DND-41 (cell line): ENCODE measurements around the gene ASTE1.

Experiments used
- EZH2 ChIP-seq: IDR thresholded peaks from 3 replicates; pipeline ENCODE4 v1.6.1; 2012; ENCODE audit warnings: borderline replicate concordance, low read depth, mild to moderate bottlenecking, moderate library complexity, low read length, inconsistent platforms; ENCODE audit not compliant: severe bottlenecking
- TF ChIP-seq, protein P1 (sequence below): IDR thresholded peaks from 2 replicates; pipeline ENCODE4 v1.5.1; 2012; ENCODE audit warnings: borderline replicate concordance, low read length, moderate library complexity, mild to moderate bottlenecking; ENCODE audit not compliant: poor library complexity, severe bottlenecking; ENCODE audit errors: extremely low read depth

DNA sequence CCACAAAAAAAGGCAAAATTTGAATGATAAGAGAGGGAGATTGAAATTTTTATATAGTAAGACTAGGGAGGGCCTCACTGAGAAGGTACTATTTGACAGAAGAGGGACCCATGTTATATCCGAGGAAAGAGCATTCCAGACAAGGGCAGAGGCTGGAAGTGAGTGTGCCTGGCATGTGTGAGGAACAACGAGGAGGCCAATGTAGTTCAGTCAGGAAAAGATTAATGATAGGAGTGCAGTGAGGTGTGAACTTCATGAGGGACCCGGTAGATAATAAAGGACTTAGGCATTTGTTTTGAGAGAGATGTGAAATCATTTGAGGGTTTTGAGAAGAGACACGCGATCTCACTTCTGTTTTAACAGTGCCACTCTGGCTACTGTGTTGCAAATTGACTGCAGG lies 36.3 kb downstream of the ASTE1 start:
- TF ChIP-seq, protein P1, sequence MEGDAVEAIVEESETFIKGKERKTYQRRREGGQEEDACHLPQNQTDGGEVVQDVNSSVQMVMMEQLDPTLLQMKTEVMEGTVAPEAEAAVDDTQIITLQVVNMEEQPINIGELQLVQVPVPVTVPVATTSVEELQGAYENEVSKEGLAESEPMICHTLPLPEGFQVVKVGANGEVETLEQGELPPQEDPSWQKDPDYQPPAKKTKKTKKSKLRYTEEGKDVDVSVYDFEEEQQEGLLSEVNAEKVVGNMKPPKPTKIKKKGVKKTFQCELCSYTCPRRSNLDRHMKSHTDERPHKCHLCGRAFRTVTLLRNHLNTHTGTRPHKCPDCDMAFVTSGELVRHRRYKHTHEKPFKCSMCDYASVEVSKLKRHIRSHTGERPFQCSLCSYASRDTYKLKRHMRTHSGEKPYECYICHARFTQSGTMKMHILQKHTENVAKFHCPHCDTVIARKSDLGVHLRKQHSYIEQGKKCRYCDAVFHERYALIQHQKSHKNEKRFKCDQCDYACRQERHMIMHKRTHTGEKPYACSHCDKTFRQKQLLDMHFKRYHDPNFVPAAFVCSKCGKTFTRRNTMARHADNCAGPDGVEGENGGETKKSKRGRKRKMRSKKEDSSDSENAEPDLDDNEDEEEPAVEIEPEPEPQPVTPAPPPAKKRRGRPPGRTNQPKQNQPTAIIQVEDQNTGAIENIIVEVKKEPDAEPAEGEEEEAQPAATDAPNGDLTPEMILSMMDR: no peak
- TF ChIP-seq EZH2: no peak
